ENCODE data around the gene GLYATL3. TPM values are rescaled to one million over a fixed set of nuclear protein-coding genes. Genes with fewer than 3 reads are reported as not detected.

The GLYATL3 gene
- total RNA-seq, 4 donors from 2014 or later = not detected

DNA sequence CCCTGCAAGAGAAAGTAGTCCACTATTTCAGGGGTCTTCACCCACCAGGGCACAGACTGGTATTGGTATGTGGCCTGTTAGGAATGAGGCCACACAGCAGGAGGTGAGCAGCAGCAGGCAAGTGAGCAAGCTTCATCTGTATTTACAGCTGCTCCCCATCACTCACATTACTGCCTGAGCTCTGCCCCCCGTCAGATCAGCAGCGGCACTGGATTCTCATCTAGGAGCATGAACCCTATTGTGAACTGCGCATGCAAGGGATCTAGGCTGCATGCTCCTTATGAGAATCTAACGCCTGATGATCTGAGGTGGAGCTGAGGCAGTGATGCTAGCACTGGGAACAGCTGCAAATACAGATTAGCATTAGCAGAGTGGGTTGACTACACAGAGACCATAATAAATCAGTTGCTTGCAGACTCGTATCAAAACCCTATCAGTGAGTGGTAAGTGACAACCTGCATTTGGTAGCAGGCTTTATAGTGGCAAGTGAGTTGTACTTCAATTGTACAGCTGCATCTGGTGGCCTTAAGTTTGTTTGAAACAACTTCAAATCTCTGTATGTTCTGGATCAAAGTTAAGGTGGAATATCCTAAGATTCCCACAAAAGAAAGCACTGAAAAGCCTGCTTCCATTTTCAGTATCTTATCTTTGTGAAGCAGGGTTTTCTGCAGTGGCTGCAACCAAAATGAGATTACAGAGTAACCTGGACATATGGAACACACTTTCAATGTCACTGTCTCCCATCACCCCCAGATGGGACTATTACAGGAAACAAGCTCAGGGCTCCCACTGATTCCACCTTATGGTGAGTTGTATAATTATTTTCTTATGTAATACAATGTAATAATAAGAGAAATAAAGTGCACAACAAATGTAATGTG is 63.5 kb downstream of the GLYATL3 start:
- Histone ChIP-seq H3K9me3 (no peaks in the 10 kb centered on the region), H3K4me3 (no peak overlapping the region), H3K27me3 (no peaks in the 10 kb centered on the region), H3K27ac (no peak overlapping the region), H3K4me1 (no peaks in the 10 kb centered on the region), H3K36me3 (no peaks in the 10 kb centered on the region)
- intact Hi-C loops (cut with DNase I; ENCODE audit: low total_unique reads) = no loop called here
- TF ChIP-seq POLR2A (IDR thresholded peaks at IDR 0.05) = no peak
- TF ChIP-seq, protein P1, sequence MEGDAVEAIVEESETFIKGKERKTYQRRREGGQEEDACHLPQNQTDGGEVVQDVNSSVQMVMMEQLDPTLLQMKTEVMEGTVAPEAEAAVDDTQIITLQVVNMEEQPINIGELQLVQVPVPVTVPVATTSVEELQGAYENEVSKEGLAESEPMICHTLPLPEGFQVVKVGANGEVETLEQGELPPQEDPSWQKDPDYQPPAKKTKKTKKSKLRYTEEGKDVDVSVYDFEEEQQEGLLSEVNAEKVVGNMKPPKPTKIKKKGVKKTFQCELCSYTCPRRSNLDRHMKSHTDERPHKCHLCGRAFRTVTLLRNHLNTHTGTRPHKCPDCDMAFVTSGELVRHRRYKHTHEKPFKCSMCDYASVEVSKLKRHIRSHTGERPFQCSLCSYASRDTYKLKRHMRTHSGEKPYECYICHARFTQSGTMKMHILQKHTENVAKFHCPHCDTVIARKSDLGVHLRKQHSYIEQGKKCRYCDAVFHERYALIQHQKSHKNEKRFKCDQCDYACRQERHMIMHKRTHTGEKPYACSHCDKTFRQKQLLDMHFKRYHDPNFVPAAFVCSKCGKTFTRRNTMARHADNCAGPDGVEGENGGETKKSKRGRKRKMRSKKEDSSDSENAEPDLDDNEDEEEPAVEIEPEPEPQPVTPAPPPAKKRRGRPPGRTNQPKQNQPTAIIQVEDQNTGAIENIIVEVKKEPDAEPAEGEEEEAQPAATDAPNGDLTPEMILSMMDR (IDR thresholded peaks at IDR 0.05) = no peak
- DNase-seq = no peak

DNA sequence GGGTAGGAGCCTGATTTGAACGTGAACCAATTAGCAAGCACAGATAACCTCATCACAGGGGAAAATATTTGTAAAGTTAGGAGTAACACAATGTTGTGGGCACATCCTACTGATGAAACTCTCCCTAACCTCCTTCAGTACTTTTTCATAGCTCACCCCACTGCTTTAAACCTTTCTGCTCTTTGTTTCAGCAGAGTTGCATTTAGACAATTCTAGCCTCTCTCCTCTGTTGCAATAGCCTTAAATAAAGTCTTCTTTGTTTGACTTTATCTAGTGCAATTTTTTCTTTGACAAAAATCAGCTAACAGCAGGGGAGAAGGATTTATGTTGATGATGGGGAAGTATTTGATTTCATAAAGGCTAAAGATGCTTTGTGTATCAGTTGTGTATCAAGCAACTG is 64.8 kb downstream of the GLYATL3 start:
- no peak overlapping the region for H3K4me3 ChIP-seq
- no peaks in the 10 kb centered on the region for H3K36me3 ChIP-seq
- H3K27ac ChIP-seq = no peak overlapping the region
- DNase-seq = no peak
- TF ChIP-seq, protein P1 (IDR thresholded peaks at IDR 0.05) = no peak
- TF ChIP-seq POLR2A (IDR thresholded peaks at IDR 0.05) = no peak
- no peaks in the 10 kb centered on the region for H3K4me1 ChIP-seq
- no peaks in the 10 kb centered on the region for H3K9me3 ChIP-seq
- no peaks in the 10 kb centered on the region for H3K27me3 ChIP-seq
- intact Hi-C loops (cut with DNase I; ENCODE audit: low total_unique reads) = no loop called here

DNA sequence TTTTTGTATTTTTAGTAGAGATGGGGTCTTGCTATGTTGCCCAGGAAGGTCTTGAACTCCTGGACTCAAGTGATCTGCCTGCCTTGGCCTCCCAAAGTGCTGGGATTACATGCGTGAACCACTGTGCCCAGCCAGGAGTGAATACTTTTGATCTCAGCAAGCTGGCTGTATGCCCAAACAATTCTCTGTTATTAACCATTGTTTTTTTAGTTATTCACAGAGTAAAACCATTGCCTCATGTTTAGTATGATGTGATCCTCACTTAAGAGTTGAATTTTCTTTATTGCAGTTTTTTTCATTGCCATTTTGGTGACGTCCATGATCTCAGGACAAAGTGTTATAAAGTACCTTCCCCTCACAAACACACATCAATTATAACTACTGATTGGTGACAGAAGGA is 65.5 kb downstream of the GLYATL3 start:
- Histone ChIP-seq H3K9me3 (no peaks in the 10 kb centered on the region), H3K4me3 (no peak overlapping the region), H3K36me3 (no peaks in the 10 kb centered on the region), H3K27ac (no peak overlapping the region), H3K27me3 (no peaks in the 10 kb centered on the region), H3K4me1 (no peaks in the 10 kb centered on the region)
- TF ChIP-seq, protein P1 (IDR thresholded peaks at IDR 0.05) = no peak
- TF ChIP-seq POLR2A (IDR thresholded peaks at IDR 0.05) = no peak
- intact Hi-C loops (cut with DNase I; ENCODE audit: low total_unique reads) = no loop called here
- no peak for DNase-seq

DNA sequence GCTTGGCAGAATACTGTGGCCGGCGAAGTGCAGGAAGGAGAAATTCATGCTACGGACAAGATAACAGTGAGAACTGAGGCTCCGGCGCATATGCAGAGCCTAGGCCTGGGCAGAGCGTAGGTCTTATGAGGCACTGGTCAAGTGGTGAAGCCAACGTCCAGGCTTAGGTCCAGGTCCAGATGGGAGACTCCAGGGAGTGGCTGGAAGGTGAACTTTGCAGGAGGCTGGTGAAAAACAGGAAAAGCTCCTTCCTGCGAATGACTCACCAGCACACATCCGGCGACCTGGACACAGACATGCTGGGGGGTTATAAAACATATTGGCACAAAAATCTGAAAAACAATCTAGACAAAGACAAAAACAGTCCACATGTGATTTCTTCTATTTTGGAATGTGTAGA is 66.1 kb downstream of the GLYATL3 start:
- H3K4me1 ChIP-seq = no peaks in the 10 kb centered on the region
- peak in 1 of 2 donors; percentile 25 for DNase-seq
- intact Hi-C loops (cut with DNase I; ENCODE audit: low total_unique reads) = no loop called here
- H3K27ac ChIP-seq = no peak overlapping the region
- no peak overlapping the region for H3K4me3 ChIP-seq
- TF ChIP-seq POLR2A (IDR thresholded peaks at IDR 0.05) = no peak
- TF ChIP-seq, protein P1 (IDR thresholded peaks at IDR 0.05) = no peak
- H3K9me3 ChIP-seq = no peaks in the 10 kb centered on the region
- H3K27me3 ChIP-seq = no peaks in the 10 kb centered on the region
- H3K36me3 ChIP-seq = no peaks in the 10 kb centered on the region

DNA sequence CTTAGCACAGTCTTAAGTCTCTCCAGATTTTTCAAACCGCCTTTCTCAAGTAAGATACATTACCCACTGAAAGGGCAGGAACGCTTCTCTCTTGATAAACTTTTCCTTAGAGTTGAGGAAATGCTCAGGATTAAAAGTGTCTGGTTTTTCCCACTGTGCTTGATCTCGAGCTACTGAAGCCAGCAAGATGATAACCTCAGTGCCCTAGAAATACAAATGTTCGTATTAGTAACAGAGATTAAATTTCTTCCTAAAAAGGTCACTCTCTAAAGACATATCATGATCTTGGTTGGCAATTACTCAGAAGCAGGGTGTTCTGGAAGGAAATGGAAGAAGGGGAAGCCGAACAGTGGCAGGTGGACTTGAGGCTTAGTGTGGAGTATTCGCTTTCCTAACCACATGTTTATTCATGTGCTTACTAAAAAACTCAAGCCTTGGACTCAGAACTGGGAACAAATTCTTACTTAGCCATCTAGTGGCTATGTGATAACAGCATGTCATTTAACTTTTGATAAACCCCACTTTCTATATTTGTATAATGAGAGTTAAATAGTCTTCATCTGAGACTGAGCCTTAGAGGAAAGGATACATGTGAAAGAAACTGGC is 70.9 kb downstream of the GLYATL3 start:
- intact Hi-C loops (cut with DNase I; ENCODE audit: low total_unique reads) = no loop called here

More for the DNA sequence above, 70.9 kb downstream of the GLYATL3 start:
- Histone ChIP-seq H3K4me1 (no peaks in the 10 kb centered on the region), H3K27me3 (no peaks in the 10 kb centered on the region), H3K9me3 (no peaks in the 10 kb centered on the region), H3K27ac (no peak overlapping the region), H3K36me3 (no peaks in the 10 kb centered on the region), H3K4me3 (no peak overlapping the region)
- no peak for DNase-seq
- no peak for TF ChIP-seq POLR2A (IDR thresholded peaks at IDR 0.05)
- TF ChIP-seq, protein P1 (IDR thresholded peaks at IDR 0.05) = no peak

All from uterus (tissue), 4 donors.